Ureter (tissue), 1 donor: Measurements from ENCODE around the gene NDUFAF7. TPM values are rescaled to one million over a fixed set of nuclear protein-coding genes. Genes with fewer than 3 reads are reported as not detected.
A peak's percentile ranks its signal among the peaks of the same experiment; 100 is the strongest.
"Not testable (repeated sequence)": the region's sequence is repeated elsewhere in the genome, so short reads cannot be mapped to it uniquely, and the experiment has no call there.

ENCODE experiments used
- DNase-seq: peaks from one replicate; pipeline ENCODE4 v3.0.0-alpha.2; 2020; ENCODE audit warnings: low spot score
- total RNA-seq: library from RNA; stranded (reverse); gene quantifications from one replicate; pipeline ENCODE4 v1.2.4, GENCODE V29; 2023
- donor health status: DM: yes; HTN: yes; CAD: no.

The NDUFAF7 gene, protein sequence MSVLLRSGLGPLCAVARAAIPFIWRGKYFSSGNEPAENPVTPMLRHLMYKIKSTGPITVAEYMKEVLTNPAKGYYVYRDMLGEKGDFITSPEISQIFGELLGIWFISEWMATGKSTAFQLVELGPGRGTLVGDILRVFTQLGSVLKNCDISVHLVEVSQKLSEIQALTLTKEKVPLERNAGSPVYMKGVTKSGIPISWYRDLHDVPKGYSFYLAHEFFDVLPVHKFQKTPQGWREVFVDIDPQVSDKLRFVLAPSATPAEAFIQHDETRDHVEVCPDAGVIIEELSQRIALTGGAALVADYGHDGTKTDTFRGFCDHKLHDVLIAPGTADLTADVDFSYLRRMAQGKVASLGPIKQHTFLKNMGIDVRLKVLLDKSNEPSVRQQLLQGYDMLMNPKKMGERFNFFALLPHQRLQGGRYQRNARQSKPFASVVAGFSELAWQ
- 18.6 TPM for total RNA-seq

DNA sequence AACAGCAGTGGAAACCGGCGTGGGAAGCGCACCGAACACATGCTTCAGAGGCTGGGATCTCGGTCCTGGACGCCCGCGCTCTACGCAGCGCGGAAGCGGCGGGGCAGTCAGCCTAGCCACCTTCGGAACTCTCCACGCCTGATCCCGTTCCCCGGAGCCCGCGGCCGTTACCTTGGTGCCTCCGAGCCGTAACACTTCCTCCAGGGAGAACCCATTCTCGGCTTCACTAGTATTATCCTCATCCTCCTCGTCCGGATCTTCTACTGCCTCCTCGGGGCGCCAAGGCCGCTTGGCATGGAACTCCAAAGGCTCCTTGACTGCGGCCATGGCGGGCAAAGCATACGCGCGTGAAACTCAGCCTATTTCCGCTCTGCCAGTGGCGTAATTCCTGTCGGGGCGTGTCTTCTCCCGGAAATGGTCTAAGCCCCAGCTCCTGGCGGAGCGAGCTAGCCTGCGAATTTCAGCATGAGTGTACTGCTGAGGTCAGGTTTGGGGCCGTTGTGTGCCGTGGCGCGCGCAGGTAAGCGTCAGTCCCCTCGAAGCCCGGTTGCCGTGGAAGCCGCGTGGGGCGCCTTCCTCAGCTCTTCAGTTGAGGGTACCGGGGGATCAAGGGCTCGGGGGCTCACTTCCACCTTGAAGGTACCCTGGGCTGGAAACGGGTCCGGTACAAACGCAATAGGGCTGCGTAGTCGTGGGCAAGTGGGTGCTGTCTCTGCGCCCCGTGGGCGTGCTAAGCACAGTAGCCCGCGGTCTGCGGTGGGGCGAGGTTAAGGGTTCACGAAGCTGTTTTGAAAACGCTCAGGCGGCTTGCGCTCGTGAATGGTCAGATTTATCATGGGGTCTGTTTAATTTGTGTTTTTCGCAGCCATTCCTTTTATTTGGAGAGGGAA lies at the start of gene NDUFAF7, which contains the start of gene CEBPZ:
Gene NDUFAF7 (plus strand): TSS at position 418 of the 890 bp plus-strand sequence. CDS start 48 bp downstream, at position 466.
Gene CEBPZ (minus strand): TSS at position 356 of the 890 bp plus-strand sequence. CDS start 29 bp downstream, at position 327.
- peak; percentile 93 for DNase-seq

DNA sequence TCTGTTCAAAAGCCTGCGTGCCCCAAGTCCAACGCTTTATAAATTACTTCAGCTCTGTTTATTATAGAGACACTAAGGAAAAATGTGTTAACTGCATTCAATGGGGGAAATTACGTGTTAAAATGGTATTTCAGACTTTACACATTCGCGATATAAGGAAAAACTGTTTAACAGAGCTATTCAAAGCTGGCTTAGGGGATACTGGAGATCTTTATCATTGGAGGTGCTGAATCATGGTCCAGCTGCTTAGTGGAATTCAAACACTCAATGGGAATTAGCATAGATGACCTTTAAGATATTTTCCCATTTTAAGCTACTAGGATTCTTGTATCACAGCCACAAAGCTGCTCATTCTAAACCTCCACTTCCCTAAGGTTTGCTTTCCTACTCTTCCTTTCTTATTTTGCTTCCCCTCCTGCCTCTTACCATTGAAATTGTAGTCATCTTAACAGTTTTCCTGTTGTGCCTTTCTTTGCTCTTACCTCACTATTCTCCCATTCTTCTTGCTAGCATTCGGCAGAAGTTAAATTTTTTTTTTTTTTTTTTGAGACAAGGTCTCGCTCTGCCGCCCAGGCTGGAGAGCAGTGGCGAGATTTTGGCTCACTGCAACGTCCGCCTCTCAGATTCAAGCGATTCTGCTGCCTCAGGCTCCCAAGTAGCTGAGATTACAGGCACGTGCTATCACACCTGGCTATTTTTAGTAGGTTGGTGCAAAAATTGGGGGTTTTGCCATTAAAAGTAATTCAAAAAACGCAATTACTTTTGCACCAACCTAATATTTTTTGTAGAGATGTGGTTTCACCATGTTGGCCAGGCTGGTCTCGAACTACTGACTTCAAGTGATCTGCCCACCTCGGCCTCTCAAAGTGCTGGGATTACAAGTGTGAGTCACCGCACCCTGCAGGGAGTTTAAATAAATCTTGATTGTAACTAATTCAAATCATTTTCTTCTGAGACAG lies 49.5 kb upstream of the NDUFAF7 start:
- DNase-seq, result no peak

- no peak for DNase-seq
Observed at GRCh38 chr2:37188570-37188969, 42.9 kb upstream of the NDUFAF7 start, which contains the start of gene SULT6B1. SULT6B1 (minus strand) TSS chr2:37188670; CDS start chr2:37188640, 30 bp downstream.

- DNase-seq, result peak; percentile 60
Observed at GRCh38 chr2:37189452-37190153, 41.9 kb upstream of the NDUFAF7 start.

DNA sequence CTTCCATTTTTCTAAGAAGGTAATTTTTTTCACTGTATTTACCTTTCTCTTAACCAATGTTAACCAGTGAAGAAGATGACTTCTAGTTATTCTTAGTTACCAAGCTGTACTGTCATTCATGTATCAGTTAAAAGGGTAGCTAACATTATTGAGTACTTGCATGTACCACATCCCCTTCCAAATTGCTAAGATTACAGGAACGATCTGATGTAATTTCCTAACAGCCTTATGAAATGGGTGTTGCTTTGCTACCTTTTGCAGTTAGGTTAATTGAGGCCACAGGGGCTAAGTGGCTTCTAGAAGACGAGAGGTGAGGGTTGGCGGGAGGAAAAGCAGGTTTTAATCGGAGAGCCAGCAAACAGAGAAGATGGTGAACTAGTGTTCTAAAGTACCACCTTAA lies 41.2 kb upstream of the NDUFAF7 start:
- no peak for DNase-seq

- no peak for DNase-seq
Observed at GRCh38 chr2:37191253-37191652, 40.2 kb upstream of the NDUFAF7 start.

GRCh38 chr2:37191747-37192146 lies 39.7 kb upstream of the NDUFAF7 start:
- DNase-seq, result no peak

DNA sequence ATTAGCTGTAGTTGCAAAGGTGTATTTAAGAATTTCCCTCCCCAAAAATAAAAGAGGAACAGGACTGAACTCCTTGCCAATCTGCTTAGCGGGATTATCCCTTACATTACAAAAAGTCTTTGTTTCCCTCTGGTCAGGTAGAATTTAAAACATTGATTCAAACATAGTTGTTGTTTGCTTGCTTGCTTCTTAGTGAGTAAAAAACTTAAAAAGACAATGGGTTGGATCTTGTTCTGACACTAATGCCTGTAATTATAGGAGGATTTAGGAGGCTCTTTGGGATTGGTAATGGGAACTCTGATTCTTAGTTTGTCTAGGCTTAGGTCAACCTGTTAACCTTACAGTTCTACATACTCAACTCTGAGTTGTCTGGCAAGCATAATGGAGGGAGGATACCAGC lies 38.9 kb upstream of the NDUFAF7 start:
- DNase-seq, result no peak

GRCh38 chr2:37195862-37196319 lies 35.6 kb upstream of the NDUFAF7 start:
- DNase-seq, result not testable (repeated sequence)

DNA sequence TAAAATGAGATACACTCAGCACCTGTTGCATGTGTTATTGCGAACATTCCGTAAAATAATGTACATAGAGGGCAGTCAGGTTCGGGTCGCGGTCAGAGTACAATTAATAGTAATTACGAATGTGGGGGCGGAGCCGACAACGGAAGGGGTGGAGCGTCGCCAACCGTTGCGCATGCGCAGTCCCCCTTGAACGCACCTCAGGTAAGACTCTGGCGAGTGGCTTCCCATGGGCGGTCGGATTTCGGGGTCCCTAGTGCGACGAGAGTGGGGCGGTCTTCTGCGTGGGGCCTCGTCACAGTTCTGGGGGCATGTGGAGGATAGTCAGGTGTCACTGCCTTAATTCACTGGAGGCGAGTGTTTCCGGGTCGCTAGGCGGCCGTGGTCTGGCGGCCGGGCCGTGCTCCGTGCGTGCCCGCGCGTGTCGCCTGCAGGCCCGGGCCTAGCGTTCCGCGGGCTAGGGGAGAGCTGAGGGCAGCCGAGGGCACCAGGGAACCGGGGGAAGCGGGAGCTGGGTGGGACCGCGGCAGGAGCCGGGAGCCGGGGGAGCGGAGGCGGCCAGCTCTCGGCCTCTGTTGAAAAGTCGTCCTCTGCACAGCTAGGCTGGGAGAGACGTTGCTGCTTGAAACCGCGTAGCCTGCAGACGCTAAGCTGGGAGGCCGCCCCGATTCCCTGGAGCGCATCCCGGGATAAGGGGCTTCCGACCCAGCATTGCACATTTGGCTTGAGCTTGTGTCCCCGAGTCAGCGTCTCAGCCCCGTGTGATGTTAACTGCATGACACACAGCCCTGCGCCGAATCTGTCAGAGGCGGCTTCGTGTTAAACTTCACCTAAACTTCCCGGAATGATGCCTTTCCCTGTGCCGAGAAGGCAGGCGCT lies 34.9 kb upstream of the NDUFAF7 start, which contains the start of gene CEBPZOS:
Gene CEBPZOS (plus strand): TSS at position 177 of the 876 bp plus-strand sequence. CDS start 3,209 bp downstream, outside the sequence.
- DNase-seq, result peak; percentile 91

DNA sequence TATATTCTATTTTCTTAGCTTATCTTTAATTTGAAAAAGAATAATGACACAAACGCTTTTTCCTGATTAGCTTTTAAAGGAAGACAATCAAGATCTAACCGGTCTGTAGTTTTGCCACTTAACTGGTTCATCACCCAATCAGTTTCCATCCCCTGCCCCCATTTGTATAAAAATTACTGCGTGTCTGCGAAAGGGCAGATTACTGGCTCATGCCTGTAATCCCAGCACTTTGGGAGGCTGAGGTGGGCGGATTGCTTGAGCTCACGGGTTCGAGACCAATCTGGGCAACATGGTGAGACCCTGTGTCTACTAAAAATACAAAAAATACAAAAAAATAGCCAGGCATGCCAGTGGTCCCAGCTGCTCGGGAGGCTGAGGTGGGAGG lies 32.8 kb upstream of the NDUFAF7 start:
- no peak for DNase-seq

DNA sequence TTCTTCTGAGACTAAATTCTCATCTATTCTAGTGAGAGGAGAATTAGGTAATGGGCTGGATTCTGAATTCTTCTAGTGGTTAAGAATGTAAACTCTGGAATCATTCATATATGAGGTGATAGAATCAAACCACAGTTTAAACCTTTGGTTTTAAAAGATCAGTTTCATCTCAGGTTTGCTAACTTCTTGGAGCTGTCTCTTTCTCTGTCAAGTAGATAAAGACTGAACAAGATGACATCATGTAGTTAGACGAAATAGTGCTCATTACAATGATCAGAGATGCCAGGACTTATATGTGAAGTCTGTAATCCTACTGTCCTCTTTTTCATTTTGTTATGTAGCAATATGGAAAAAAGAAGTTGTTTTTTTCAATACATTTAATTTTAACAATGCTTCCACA lies 30.2 kb upstream of the NDUFAF7 start:
- DNase-seq, result no peak

DNA sequence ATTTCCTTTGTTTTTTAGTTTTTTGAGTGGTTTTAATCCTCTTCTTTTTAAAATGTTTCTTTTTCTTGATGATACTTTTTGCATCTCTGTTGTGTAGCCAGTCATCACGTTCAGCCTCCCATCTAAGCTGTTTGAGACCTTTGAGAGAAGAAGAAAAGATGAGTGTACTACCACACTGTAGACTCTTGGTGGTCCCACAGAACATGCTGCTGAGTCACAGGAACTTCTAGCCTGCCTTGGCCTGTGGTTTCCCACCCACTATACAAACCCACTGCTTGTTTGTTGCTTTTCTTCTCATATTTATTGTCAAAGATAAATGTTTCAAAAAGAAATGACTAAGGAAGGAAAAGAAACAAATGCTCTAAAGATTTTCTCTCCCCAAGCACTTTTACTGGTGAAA lies 29.7 kb upstream of the NDUFAF7 start:
- no peak for DNase-seq

GRCh38 chr2:37203708-37204107 lies 27.8 kb upstream of the NDUFAF7 start:
- DNase-seq, result no peak

- not testable (repeated sequence) for DNase-seq
Observed at GRCh38 chr2:37205071-37205661, 26.3 kb upstream of the NDUFAF7 start.

- DNase-seq, result no peak
Observed at GRCh38 chr2:37205689-37206341, 25.6 kb upstream of the NDUFAF7 start.

- DNase-seq, result not testable (repeated sequence)
Observed at GRCh38 chr2:37206760-37207159, 24.7 kb upstream of the NDUFAF7 start.

- no peak for DNase-seq
Observed at GRCh38 chr2:37211212-37211611, 20.2 kb upstream of the NDUFAF7 start.
